OCI-LY3 (cell line): ENCODE data around the gene ZC3H4.
A peak's percentile ranks its signal among the peaks of the same experiment; 100 is the strongest.

Experiments used
- H2AFZ ChIP-seq: fragments of 200-600, 300-600 bp; shearing (Covaris generic); 2 replicates; pipeline ENCODE4 v1.6.0; 2014; ENCODE audit warnings: antibody characterized with exemption, low read depth, low read length
- H3K27ac ChIP-seq: fragments of 200-600, 300-600 bp; sonication (generic); 2 replicates; pipeline ENCODE4 v1.5.1; 2014; ENCODE audit warnings: mild to moderate bottlenecking, low read length, moderate library complexity, mixed read lengths
- H3K27me3 ChIP-seq: fragments of 200-600, 300-600 bp; sonication (generic); 2 replicates; pipeline ENCODE4 v1.6.1; 2014; ENCODE audit warnings: low read depth, low read length, mixed read lengths
- H3K36me3 ChIP-seq: fragments of 200-600, 300-600 bp; sonication (generic); replicated peaks from 2 replicates; pipeline ENCODE3; 2014; ENCODE audit warnings: low read depth, low read length, mixed read lengths
- H3K4me1 ChIP-seq: fragments of 300-600, 200-600 bp; sonication (generic); 2 replicates; pipeline ENCODE4 v1.6.1; 2014; ENCODE audit warnings: low read length, mixed read lengths
- H3K4me2 ChIP-seq: fragments of 200-600, 300-600 bp; sonication (generic); 2 replicates; pipeline ENCODE4 v1.6.1; 2014; ENCODE audit warnings: low read length, mixed read lengths
- H3K4me3 ChIP-seq: fragments of 300-600, 200-600 bp; sonication (generic); 2 replicates; pipeline ENCODE4 v1.5.1; 2014; ENCODE audit warnings: antibody characterized with exemption, mild to moderate bottlenecking, low read length, moderate library complexity
- H3K79me2 ChIP-seq: fragments of 300-600, 200-600 bp; shearing (Covaris generic); 2 replicates; pipeline ENCODE4 v1.6.1; 2014; ENCODE audit warnings: mild to moderate bottlenecking, low read length, mixed read lengths
- H3K9ac ChIP-seq: fragments of 300-600, 200-600 bp; shearing (Covaris generic); 2 replicates; pipeline ENCODE4 v1.6.0; 2014; ENCODE audit warnings: mild to moderate bottlenecking, low read length, moderate library complexity
- H3K9me3 ChIP-seq: fragments of 200-600, 300-600 bp; shearing (Covaris generic); 2 replicates; pipeline ENCODE4 v1.6.1; 2014; ENCODE audit warnings: low read length, mixed read lengths; ENCODE audit not compliant: insufficient read depth
- H4K20me1 ChIP-seq: fragments of 200-600, 300-600 bp; sonication (generic); 2 replicates; pipeline ENCODE4 v1.6.1; 2016; ENCODE audit warnings: low read length, mixed read lengths; ENCODE audit not compliant: insufficient read depth
- CTCF ChIP-seq: fragments of 200-600, 300-600 bp; sonication (generic); IDR thresholded peaks from 2 replicates; pipeline ENCODE4 v1.5.1; 2014; ENCODE audit warnings: antibody characterized with exemption, low read length, low read depth
- EZH2phosphoT487 ChIP-seq: fragments of 200-600 bp; shearing (Covaris generic); IDR thresholded peaks from 2 replicates; pipeline ENCODE4 v1.6.1; 2018; ENCODE audit warnings: antibody characterized with exemption, mixed run types, low read depth

Gene ZC3H4

DNA sequence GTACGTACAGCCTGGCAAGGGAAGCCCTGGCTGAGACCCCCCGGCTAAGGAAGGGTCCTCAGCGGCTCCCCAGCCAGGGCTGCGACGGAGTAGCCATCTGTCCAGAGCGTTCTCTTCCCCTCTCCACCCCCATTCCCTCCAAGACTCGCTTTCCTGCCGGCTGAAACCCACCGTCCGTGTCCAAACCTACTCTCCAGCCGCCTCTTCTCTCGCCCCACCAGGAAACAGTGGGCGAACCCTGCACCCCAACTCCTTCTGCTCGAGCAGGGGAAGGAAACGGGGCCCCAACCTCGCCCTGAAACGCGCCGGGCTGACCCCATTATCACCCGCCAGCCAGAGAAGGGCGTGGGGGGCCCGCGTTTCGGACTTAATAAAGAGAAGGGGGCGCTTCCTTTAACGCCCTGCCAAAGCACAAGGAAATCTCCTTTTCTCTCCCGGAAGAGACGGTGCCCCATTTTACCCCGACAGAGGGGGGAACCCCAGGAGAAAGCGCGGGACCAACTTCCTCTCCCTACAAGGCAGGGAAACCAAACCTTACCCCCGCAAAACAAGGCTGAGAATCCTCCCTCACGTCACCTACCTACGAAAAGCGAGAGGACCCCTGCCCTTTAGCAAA lies 2.5 kb downstream of the ZC3H4 start:
- Histone ChIP-seq H3K9me3 (no peaks in the 10 kb centered on the region), H4K20me1 (peaks cover 5% of the 10 kb centered on the region; the same call in 1 of the 2 replicates), H3K4me2 (peak overlapping the region; percentile 85), H3K4me1 (peaks cover 27% of the 10 kb centered on the region), H3K79me2 (peaks cover 60% of the 10 kb centered on the region), H3K4me3 (peak overlapping the region; percentile 89), H3K27ac (peak overlapping the region; percentile 92), H3K36me3 (peaks cover 46% of the 10 kb centered on the region), H3K9ac (peak overlapping the region; percentile 100), H3K27me3 (no peaks in the 10 kb centered on the region), H2AFZ (no peak overlapping the region)
- TF ChIP-seq CTCF (no peak), EZH2phosphoT487 (no peak)

- no peaks in the 10 kb centered on the region for H3K27me3 ChIP-seq
- peaks cover 65% of the 10 kb centered on the region for H3K79me2 ChIP-seq
- peak overlapping the region; percentile 100 for H3K9ac ChIP-seq
- TF ChIP-seq EZH2phosphoT487 (no peak), CTCF (no peak)
- peak overlapping the region; percentile 92 for H3K27ac ChIP-seq
- H3K36me3 ChIP-seq, result peaks cover 46% of the 10 kb centered on the region
- H3K4me2 ChIP-seq, result peak overlapping the region; percentile 85
- peak overlapping the region; percentile 89 for H3K4me3 ChIP-seq
- H3K4me1 ChIP-seq, result peaks cover 27% of the 10 kb centered on the region
- no peaks in the 10 kb centered on the region for H3K9me3 ChIP-seq
- H4K20me1 ChIP-seq, result peaks cover 10% of the 10 kb centered on the region; the same call in 1 of the 2 replicates
- no peak overlapping the region for H2AFZ ChIP-seq
Observed at GRCh38 chr19:47110521-47111005, 3.0 kb downstream of the ZC3H4 start.

DNA sequence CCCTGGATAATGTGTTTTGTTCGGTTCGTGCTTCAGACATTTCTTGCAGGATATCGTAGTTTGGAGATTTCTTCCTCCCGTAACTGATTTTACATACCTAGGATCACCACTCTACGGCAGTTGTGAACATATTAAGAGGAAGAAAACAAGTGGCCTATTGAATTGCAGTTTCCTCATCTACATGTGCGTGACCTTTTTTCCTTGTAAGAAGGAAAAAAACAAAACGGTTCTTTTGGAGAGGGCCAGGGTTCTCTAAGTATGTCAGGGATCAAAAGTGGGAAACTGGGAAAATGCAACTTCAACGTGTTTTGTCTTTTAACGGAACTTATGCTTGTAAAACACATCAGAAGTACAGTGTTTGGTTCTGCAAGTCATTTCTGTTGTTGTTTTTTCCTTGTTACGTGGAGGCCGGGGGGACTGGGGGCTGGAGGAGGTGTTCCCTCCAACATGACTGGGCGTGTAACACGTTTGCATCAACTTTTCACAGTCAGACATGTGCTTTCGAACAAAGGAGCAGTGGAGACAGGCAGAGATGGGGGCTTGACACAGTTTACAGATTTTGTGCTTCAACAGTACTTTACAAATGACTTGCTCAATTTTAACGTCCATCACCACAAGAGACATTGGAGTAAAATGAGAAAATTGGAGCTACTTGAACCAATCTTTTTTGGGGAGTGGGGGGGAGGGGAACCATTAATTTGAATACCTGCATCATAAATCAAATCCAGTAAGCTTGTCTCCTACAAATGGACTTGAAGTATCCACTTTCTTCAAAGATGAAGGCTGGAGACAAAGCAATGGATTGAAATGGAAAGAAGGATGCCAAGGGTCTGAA lies 3.8 kb downstream of the ZC3H4 start:
- Histone ChIP-seq H3K27ac (peak overlapping the region; percentile 92), H3K36me3 (peaks cover 50% of the 10 kb centered on the region), H3K4me2 (peak overlapping the region; percentile 85), H2AFZ (no peak overlapping the region), H4K20me1 (peaks cover 14% of the 10 kb centered on the region; the same call in 1 of the 2 replicates), H3K79me2 (peaks cover 73% of the 10 kb centered on the region), H3K4me1 (peaks cover 27% of the 10 kb centered on the region), H3K27me3 (no peaks in the 10 kb centered on the region), H3K9ac (peak overlapping the region; percentile 100), H3K9me3 (no peaks in the 10 kb centered on the region), H3K4me3 (peak overlapping the region; percentile 89)
- TF ChIP-seq CTCF, result no peak
- no peak for TF ChIP-seq EZH2phosphoT487

- H3K9me3 ChIP-seq, result no peaks in the 10 kb centered on the region
- peaks cover 19% of the 10 kb centered on the region; the same call in 1 of the 2 replicates for H4K20me1 ChIP-seq
- TF ChIP-seq CTCF, result no peak
- no peak for TF ChIP-seq EZH2phosphoT487
- H3K4me1 ChIP-seq, result peaks cover 25% of the 10 kb centered on the region
- H3K4me3 ChIP-seq, result peak overlapping the region; percentile 89; the same call in 1 of the 2 replicates
- peaks cover 79% of the 10 kb centered on the region for H3K79me2 ChIP-seq
- no peak overlapping the region for H2AFZ ChIP-seq
- peak overlapping the region; percentile 85 for H3K4me2 ChIP-seq
- H3K36me3 ChIP-seq, result peaks cover 55% of the 10 kb centered on the region
- H3K27me3 ChIP-seq, result no peaks in the 10 kb centered on the region
- no peak overlapping the region for H3K9ac ChIP-seq
- H3K27ac ChIP-seq, result no peak overlapping the region
Observed at GRCh38 chr19:47109177-47109540, 4.4 kb downstream of the ZC3H4 start.
